ENCODE data around the gene PACRG. TPM values are rescaled to one million over a fixed set of nuclear protein-coding genes. Genes with fewer than 3 reads are reported as not detected.

The PACRG gene
- total RNA-seq, 1 experiment from 2014 or later = 0.26 TPM

DNA sequence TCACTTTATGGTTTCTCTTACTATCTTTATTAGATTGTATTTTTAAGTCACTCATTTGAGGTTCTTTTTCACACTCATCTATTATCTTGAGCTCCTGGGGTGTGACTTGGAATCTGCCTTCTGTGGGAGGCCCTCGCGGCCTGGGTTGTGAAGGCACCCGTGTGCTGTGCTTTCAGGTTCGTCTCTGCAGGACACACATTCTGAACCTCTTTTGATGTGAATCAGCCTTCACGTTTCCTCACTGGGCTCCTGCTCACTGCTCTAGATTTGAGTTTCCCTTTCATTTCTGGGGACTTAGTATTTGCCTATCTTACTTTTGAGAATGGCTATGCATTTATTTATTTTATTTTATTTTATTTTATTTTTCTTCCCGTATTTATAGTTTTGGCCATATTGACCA, 97.8 kb downstream of the PACRG start:
- no peak for DNase-seq
- Histone ChIP-seq H3K4me1 (ENCODE audit: insufficient read depth, low read length) (no peaks in the 10 kb centered on the region), H3K4ac (ENCODE audit: low read depth, low read length) (no peak overlapping the region), H3K23me2 (ENCODE audit: insufficient read length, low read depth, low read length, poor library complexity, severe bottlenecking) (no peaks in the 10 kb centered on the region), H3K23ac (ENCODE audit: insufficient read length, low read depth, low read length) (no peak overlapping the region), H4K20me1 (ENCODE audit: control insufficient read depth, insufficient read depth, insufficient read length) (no peaks in the 10 kb centered on the region), H3K18ac (ENCODE audit: insufficient read length, low read depth, low read length) (no peak overlapping the region), H2AFZ (ENCODE audit: low read length) (no peak overlapping the region), H3K79me2 (ENCODE audit: insufficient read depth, low read length) (no peaks in the 10 kb centered on the region), H4K8ac (replicated peaks; ENCODE audit: insufficient read length, low read depth, low read length) (no peak overlapping the region), H3K56ac (ENCODE audit: insufficient read length, low read depth, low read length) (no peak overlapping the region), H3K9me3 (ENCODE audit: control insufficient read depth, low read depth, low read length) (no peaks in the 10 kb centered on the region), H2AK5ac (ENCODE audit: insufficient read length, low read length) (no peak overlapping the region), H2BK15ac (ENCODE audit: low read depth, low read length) (no peak overlapping the region), H4K91ac (ENCODE audit: insufficient read length, low read depth, low read length) (no peak overlapping the region), H2BK20ac (ENCODE audit: low read depth, low read length, poor library complexity, severe bottlenecking) (no peak overlapping the region), H2BK5ac (ENCODE audit: insufficient read length, low read length) (no peak overlapping the region), H3K27me3 (ENCODE audit: insufficient read depth, low read length) (no peaks in the 10 kb centered on the region), H2BK12ac (ENCODE audit: insufficient read length, low read depth, low read length) (no peak overlapping the region), H4K5ac (ENCODE audit: insufficient read length, low read depth, low read length) (no peak overlapping the region), H2BK120ac (ENCODE audit: low read depth, low read length, poor library complexity, severe bottlenecking) (no peak overlapping the region), H3K14ac (ENCODE audit: insufficient read depth, low read length) (no peak overlapping the region), H3K79me1 (ENCODE audit: insufficient read depth, low read depth, low read length, poor library complexity, severe bottlenecking) (no peaks in the 10 kb centered on the region), H3K27ac (ENCODE audit: insufficient read length, low read depth, low read length) (no peak overlapping the region), H3K9ac (ENCODE audit: extremely low read depth, insufficient read length, low read length) (no peak overlapping the region), H3K4me2 (ENCODE audit: insufficient read depth, insufficient read length, low read length) (no peak overlapping the region), H3T11ph (ENCODE audit: low read length) (no peak overlapping the region)
- Mint-ChIP-seq H3K36me3 (ENCODE audit: insufficient read depth in 1 of 3, low read depth in 3 of 3) (no peaks in the 10 kb centered on the region), H3K27ac (no peak overlapping the region; a peak in 1 of 7 replicates), H3K4me3 (no peak overlapping the region), H3K4me1 (peaks cover 2 to 6% of the 10 kb centered on the region in 2 experiments), H3K27me3 (ENCODE audit: low read depth) (no peaks in the 10 kb centered on the region), H3K9me3 (no peaks in the 10 kb centered on the region; a peak in 1 of 5 replicates)
- no CpG with 5 or more reads among the region's 6 CpGs for WGBS (ENCODE audit: extremely low coverage, insufficient read length, low lambda C conversion rate)
- TF ChIP-seq, protein P1, sequence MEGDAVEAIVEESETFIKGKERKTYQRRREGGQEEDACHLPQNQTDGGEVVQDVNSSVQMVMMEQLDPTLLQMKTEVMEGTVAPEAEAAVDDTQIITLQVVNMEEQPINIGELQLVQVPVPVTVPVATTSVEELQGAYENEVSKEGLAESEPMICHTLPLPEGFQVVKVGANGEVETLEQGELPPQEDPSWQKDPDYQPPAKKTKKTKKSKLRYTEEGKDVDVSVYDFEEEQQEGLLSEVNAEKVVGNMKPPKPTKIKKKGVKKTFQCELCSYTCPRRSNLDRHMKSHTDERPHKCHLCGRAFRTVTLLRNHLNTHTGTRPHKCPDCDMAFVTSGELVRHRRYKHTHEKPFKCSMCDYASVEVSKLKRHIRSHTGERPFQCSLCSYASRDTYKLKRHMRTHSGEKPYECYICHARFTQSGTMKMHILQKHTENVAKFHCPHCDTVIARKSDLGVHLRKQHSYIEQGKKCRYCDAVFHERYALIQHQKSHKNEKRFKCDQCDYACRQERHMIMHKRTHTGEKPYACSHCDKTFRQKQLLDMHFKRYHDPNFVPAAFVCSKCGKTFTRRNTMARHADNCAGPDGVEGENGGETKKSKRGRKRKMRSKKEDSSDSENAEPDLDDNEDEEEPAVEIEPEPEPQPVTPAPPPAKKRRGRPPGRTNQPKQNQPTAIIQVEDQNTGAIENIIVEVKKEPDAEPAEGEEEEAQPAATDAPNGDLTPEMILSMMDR (conservative IDR thresholded peaks at IDR 0.05) = no peak
